COLO829 (cell line): ENCODE measurements around the gene NR0B2.
"Not testable (repeated sequence)": the region's sequence is repeated elsewhere in the genome, so short reads cannot be mapped to it uniquely, and the experiment has no call there.

Source experiments
- DNase-seq: peaks from one replicate; pipeline ENCODE4 v3.0.0; 2012; ENCODE audit warnings: low spot score

Gene NR0B2

GRCh38 chr1:26888231-26888630, 25.5 kb downstream of the NR0B2 start:
- no peak for DNase-seq

- no peak for DNase-seq
Measured at GRCh38 chr1:26887125-26887524, 26.6 kb downstream of the NR0B2 start.

- no peak for DNase-seq
Measured at GRCh38 chr1:26882696-26883463, 30.9 kb downstream of the NR0B2 start.

- not testable (repeated sequence) for DNase-seq
Measured at GRCh38 chr1:26881611-26882010, 32.2 kb downstream of the NR0B2 start.

GRCh38 chr1:26879793-26880192, 34.0 kb downstream of the NR0B2 start:
- DNase-seq, result no peak

GRCh38 chr1:26877326-26877725, 36.4 kb downstream of the NR0B2 start:
- no peak for DNase-seq

GRCh38 chr1:26874896-26875295, 38.9 kb downstream of the NR0B2 start:
- no peak for DNase-seq

GRCh38 chr1:26873097-26873496, 40.7 kb downstream of the NR0B2 start:
- not testable (repeated sequence) for DNase-seq

GRCh38 chr1:26864610-26865480, 48.9 kb downstream of the NR0B2 start:
- DNase-seq, result peak; percentile 67

GRCh38 chr1:26863685-26864077, 50.1 kb downstream of the NR0B2 start:
- DNase-seq, result no peak

- no peak for DNase-seq
Measured at GRCh38 chr1:26862781-26863684, 50.7 kb downstream of the NR0B2 start, which contains the start of gene SFN. Gene SFN, plus strand, starts transcription at chr1:26863149. Its CDS starts 64 bp downstream, at chr1:26863213.

- no peak for DNase-seq
Measured at GRCh38 chr1:26861889-26862378, 51.8 kb downstream of the NR0B2 start.
